K562 (cell line): ENCODE results near the gene RUVBL1. TPM values are rescaled to one million over a fixed set of nuclear protein-coding genes. Genes with fewer than 3 reads are reported as not detected.

Experiments
- CREM ChIP-seq: IDR thresholded peaks from 2 replicates; pipeline ENCODE4 v1.6.1; 2014; ENCODE audit warnings: antibody characterized with exemption, low read depth
- HMGN3 ChIP-seq: IDR thresholded peaks from 2 replicates; pipeline ENCODE4 v1.6.1; 2011; ENCODE audit warnings: borderline replicate concordance, low read depth, mild to moderate bottlenecking, mixed read lengths, low read length; ENCODE audit not compliant: insufficient read length; ENCODE audit errors: extremely low read depth
- MBD2 ChIP-seq: sonication (generic); IDR thresholded peaks from 2 replicates; pipeline ENCODE4 v1.6.1; 2016; ENCODE audit warnings: low read depth, borderline replicate concordance
- MIER1 ChIP-seq: fragments of 450-650 bp; IDR thresholded peaks from 2 replicates; pipeline ENCODE4 v1.6.1; 2016; ENCODE audit warnings: antibody characterized with exemption, mild to moderate bottlenecking, low read depth
- MTA3 ChIP-seq: fragments of 450-650 bp; formaldehyde crosslinking; IDR thresholded peaks from 2 replicates; pipeline ENCODE4 v1.6.1; 2017; ENCODE audit warnings: mild to moderate bottlenecking, borderline replicate concordance
- NR2F6 ChIP-seq: fragments of 450-650 bp; formaldehyde crosslinking; IDR thresholded peaks from 2 replicates; pipeline ENCODE4 v1.4.0; 2020; ENCODE audit warnings: mild to moderate bottlenecking
- PHB ChIP-seq: fragments of 250-450 bp; sonication (Bioruptor Pico); IDR thresholded peaks from 2 replicates; pipeline ENCODE4 v1.5.0; 2021
- PHF8 ChIP-seq: fragments of 200-600 bp; sonication (generic); IDR thresholded peaks from 2 replicates; pipeline ENCODE4 v1.6.1; 2012; ENCODE audit warnings: mixed run types, mild to moderate bottlenecking, inconsistent platforms, low read length, moderate library complexity, borderline replicate concordance
- POLR3A ChIP-seq: IDR thresholded peaks from 2 replicates; pipeline ENCODE4 v1.6.1; 2011; ENCODE audit warnings: borderline replicate concordance, mild to moderate bottlenecking, moderate library complexity; ENCODE audit not compliant: insufficient read length, insufficient read depth; ENCODE audit errors: extremely low read depth
- SAFB2 ChIP-seq: fragments of 200-400 bp; formaldehyde crosslinking; IDR thresholded peaks from 2 replicates; pipeline ENCODE4 v1.6.1; 2018; ENCODE audit warnings: borderline replicate concordance, low read length, low read depth, moderate library complexity; ENCODE audit not compliant: severe bottlenecking
- SNIP1 ChIP-seq: fragments of 450-650 bp; IDR thresholded peaks from 2 replicates; pipeline ENCODE4 v1.7.1; 2017; ENCODE audit warnings: low read depth, mild to moderate bottlenecking
- ZNF324 ChIP-seq: fragments of 250-450 bp; sonication (Bioruptor Pico); IDR thresholded peaks from 2 replicates; pipeline ENCODE4 v1.4.0; 2020; ENCODE audit warnings: mild to moderate bottlenecking
- polyA plus RNA-seq, 8 experiments: library from polyadenylated mRNA; depleted of rRNA in 4 of 8; stranded (reverse) in 5 of 8; unstranded in 3 of 8; fragments of >200 nt; fragmentation: Nextera tagmentation in 2 of 8; fragmentation: Illumina TruSeq in 1 of 8; extraction: Ambion mirVana in 2 of 8; extraction: Trizol in 1 of 8; gene quantifications; 2 replicates each; pipeline versions ENCODE4 v1.2.1 to v1.2.3, GENCODE V29; 2011 to 2014; ENCODE audit warnings: inconsistent platforms in 1 of 8, missing spikeins in 1 of 8
- total RNA-seq, 7 experiments: library from RNA; depleted of rRNA in 6 of 7; stranded (reverse); fragments of >200 nt in 6 of 7; fragmentation: Illumina TruSeq in 2 of 7; extraction: Trizol in 2 of 7; gene quantifications; 2 replicates each; pipeline versions ENCODE4 v1.2.1 to v1.2.3, GENCODE V29; 2011 to 2021; ENCODE audit warnings: low replicate concordance in 1 of 7
- TF ChIP-seq, protein P1 (sequence below): fragments of 250-450 bp; sonication (Bioruptor Pico); IDR thresholded peaks from 2 replicates; pipeline ENCODE4 v1.8.0; 2021; ENCODE audit warnings: mild to moderate bottlenecking, moderate library complexity
- TF ChIP-seq, protein P2 (sequence below): IDR thresholded peaks from 2 replicates; pipeline ENCODE4 v1.6.1; 2012; ENCODE audit warnings: low read depth, low read length, improper control_type of control experiment, borderline replicate concordance
- TF ChIP-seq, protein P3 (sequence below): sonication (generic); formaldehyde crosslinking; IDR thresholded peaks from 2 replicates; pipeline ENCODE4 v1.8.0; 2022; ENCODE audit warnings: mild to moderate bottlenecking, low read depth, missing genetic modification reagents
- TF ChIP-seq, protein P4 (sequence below): fragments of 450-650 bp; IDR thresholded peaks from 2 replicates; pipeline ENCODE4 v1.6.1; 2018; ENCODE audit not compliant: partially characterized antibody
- TF ChIP-seq, protein P5 (sequence below): fragments of 250-450 bp; sonication (Bioruptor Pico); IDR thresholded peaks from 2 replicates; pipeline ENCODE4 v1.8.0; 2021; ENCODE audit warnings: moderate library complexity, mild to moderate bottlenecking, inconsistent platforms

Gene RUVBL1
- total and polyA plus RNA-seq, 9 of the 15 experiments (the other 6 are each of a cell fraction or from before 2014, with no cell fraction given), result 20.7 to 147 (median 113) TPM

DNA sequence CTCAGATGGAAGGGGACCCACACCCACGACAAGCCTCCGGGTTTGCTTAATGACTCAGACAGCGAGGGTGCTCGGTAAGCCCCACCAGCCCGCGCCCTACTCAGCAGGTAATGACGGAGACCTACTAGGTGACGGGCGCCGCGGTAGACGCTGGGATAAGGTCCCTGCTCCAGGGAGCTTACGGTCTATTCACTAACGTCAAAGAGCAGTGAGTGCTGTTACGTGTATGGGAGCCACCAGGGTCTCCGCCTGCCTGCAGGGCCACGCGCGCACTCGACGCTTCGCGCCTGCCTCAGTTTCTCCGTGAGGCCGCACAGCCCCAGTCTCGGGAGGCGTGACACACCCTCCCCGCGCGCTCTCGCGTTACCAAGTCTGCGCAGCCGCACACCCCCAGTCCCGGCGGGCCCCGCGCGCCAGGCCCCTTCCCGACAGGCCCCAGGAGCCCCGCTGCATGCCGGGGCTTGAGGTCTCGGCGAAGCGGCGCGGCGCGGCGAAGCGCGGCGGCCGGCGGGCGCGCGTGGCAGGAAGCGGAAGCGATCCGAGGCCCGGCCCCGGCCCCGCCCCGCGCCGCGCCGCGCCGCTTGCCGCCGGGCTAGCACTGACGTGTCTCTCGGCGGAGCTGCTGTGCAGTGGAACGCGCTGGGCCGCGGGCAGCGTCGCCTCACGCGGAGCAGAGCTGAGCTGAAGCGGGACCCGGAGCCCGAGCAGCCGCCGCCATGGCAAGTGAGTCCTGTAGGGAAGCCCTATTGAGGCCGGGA is 71.6 kb downstream of the RUVBL1 start, which contains the start of gene SEC61A1 (continued):
- TF ChIP-seq, protein P1, sequence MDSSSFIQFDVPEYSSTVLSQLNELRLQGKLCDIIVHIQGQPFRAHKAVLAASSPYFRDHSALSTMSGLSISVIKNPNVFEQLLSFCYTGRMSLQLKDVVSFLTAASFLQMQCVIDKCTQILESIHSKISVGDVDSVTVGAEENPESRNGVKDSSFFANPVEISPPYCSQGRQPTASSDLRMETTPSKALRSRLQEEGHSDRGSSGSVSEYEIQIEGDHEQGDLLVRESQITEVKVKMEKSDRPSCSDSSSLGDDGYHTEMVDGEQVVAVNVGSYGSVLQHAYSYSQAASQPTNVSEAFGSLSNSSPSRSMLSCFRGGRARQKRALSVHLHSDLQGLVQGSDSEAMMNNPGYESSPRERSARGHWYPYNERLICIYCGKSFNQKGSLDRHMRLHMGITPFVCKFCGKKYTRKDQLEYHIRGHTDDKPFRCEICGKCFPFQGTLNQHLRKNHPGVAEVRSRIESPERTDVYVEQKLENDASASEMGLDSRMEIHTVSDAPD (CRISPR knock-in tag), result no peak
- no peak for TF ChIP-seq PHB
- TF ChIP-seq POLR3A, result no peak
- peak; percentile 90; the same call in 1 of the 2 replicates for TF ChIP-seq PHF8
- peak; percentile 72 for TF ChIP-seq HMGN3
- no peak for TF ChIP-seq SNIP1
- TF ChIP-seq, protein P2, sequence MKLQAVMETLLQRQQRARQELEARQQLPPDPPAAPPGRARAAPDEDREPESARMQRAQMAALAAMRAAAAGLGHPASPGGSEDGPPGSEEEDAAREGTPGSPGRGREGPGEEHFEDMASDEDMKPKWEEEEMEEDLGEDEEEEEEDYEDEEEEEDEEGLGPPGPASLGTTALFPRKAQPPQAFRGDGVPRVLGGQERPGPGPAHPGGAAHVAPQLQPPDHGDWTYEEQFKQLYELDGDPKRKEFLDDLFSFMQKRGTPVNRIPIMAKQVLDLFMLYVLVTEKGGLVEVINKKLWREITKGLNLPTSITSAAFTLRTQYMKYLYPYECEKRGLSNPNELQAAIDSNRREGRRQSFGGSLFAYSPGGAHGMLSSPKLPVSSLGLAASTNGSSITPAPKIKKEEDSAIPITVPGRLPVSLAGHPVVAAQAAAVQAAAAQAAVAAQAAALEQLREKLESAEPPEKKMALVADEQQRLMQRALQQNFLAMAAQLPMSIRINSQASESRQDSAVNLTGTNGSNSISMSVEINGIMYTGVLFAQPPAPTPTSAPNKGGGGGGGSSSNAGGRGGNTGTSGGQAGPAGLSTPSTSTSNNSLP, result no peak
- no peak for TF ChIP-seq NR2F6 (CRISPR knock-in tag)
- TF ChIP-seq, protein P3, sequence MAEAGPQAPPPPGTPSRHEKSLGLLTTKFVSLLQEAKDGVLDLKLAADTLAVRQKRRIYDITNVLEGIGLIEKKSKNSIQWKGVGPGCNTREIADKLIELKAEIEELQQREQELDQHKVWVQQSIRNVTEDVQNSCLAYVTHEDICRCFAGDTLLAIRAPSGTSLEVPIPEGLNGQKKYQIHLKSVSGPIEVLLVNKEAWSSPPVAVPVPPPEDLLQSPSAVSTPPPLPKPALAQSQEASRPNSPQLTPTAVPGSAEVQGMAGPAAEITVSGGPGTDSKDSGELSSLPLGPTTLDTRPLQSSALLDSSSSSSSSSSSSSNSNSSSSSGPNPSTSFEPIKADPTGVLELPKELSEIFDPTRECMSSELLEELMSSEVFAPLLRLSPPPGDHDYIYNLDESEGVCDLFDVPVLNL (CRISPR knock-in tag), result no peak
- TF ChIP-seq MTA3, result peak; percentile 21; the same call in 1 of the 2 replicates
- TF ChIP-seq MBD2, result peak; percentile 61; the same call in 1 of the 2 replicates
- no peak for TF ChIP-seq SAFB2
- TF ChIP-seq MIER1, result no peak
- TF ChIP-seq, protein P4, sequence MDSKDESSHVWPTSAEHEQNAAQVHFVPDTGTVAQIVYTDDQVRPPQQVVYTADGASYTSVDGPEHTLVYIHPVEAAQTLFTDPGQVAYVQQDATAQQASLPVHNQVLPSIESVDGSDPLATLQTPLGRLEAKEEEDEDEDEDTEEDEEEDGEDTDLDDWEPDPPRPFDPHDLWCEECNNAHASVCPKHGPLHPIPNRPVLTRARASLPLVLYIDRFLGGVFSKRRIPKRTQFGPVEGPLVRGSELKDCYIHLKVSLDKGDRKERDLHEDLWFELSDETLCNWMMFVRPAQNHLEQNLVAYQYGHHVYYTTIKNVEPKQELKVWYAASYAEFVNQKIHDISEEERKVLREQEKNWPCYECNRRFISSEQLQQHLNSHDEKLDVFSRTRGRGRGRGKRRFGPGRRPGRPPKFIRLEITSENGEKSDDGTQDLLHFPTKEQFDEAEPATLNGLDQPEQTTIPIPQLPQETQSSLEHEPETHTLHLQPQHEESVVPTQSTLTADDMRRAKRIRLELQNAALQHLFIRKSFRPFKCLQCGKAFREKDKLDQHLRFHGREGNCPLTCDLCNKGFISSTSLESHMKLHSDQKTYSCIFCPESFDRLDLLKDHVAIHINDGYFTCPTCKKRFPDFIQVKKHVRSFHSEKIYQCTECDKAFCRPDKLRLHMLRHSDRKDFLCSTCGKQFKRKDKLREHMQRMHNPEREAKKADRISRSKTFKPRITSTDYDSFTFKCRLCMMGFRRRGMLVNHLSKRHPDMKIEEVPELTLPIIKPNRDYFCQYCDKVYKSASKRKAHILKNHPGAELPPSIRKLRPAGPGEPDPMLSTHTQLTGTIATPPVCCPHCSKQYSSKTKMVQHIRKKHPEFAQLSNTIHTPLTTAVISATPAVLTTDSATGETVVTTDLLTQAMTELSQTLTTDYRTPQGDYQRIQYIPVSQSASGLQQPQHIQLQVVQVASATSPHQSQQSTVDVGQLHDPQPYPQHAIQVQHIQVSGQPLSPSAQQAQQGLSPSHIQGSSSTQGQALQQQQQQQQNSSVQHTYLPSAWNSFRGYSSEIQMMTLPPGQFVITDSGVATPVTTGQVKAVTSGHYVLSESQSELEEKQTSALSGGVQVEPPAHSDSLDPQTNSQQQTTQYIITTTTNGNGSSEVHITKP, result no peak
- TF ChIP-seq, protein P5, sequence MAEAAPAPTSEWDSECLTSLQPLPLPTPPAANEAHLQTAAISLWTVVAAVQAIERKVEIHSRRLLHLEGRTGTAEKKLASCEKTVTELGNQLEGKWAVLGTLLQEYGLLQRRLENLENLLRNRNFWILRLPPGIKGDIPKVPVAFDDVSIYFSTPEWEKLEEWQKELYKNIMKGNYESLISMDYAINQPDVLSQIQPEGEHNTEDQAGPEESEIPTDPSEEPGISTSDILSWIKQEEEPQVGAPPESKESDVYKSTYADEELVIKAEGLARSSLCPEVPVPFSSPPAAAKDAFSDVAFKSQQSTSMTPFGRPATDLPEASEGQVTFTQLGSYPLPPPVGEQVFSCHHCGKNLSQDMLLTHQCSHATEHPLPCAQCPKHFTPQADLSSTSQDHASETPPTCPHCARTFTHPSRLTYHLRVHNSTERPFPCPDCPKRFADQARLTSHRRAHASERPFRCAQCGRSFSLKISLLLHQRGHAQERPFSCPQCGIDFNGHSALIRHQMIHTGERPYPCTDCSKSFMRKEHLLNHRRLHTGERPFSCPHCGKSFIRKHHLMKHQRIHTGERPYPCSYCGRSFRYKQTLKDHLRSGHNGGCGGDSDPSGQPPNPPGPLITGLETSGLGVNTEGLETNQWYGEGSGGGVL (CRISPR knock-in tag), result no peak
- TF ChIP-seq ZNF324 (CRISPR knock-in tag), result no peak
- TF ChIP-seq CREM, result peak; percentile 54; the same call in 1 of the 2 replicates
